ENCODE results near the gene EML6.

The EML6 gene

DNA sequence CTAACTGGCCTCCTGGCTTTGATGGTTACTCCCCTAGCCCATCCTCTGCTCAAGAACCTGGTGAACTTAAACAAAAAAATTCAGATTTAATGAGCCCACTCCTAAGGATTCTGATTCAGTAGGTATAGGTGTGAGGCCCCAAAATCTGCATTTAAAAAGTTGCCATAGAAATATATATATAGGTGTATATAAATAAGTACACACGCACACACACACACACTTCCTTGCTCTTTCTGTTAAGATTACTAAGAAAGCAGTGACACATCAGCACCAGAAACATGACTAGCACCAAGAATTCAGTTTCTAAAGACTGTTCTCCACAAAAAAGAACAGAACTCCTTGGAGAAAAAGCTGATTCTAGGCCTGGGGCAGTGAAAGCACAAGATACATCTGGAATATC is 17.8 kb downstream of the EML6 start:
- no peaks in the 10 kb centered on the region for H3K9me3 ChIP-seq (ENCODE audit: severe bottlenecking)
- DNase-seq, result no peak
- no peak for TF ChIP-seq CTCF (IDR thresholded peaks at IDR 0.05; ENCODE audit: low read depth, low read length)

DNA sequence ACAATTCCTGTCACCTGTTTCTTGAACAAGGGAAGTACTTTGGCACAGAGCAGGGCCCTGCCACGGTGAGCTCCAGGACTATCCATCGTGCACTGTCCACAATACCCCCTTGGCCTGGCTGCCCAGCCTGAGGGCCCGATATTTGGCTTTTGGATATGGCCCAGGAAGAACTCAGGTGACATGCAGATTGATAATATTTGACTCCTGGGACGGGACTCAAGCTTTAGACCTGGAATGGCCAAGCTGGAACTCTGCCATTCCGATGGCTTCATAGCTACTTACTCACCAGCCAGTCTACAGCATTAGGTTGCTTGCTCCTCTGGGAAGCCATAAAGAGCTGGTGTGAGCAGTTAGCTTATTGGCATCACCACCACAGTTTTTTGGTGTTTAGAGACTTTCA is 26.6 kb downstream of the EML6 start:
- Histone ChIP-seq H3K27me3 (ENCODE audit: insufficient read depth, low read depth, severe bottlenecking) (no peaks in the 10 kb centered on the region), H3K27ac (no peak overlapping the region), H3K9me3 (ENCODE audit: severe bottlenecking) (no peaks in the 10 kb centered on the region), H3K36me3 (no peaks in the 10 kb centered on the region), H3K4me3 (ENCODE audit: low read depth, low read length) (no peak overlapping the region)
- no peak for TF ChIP-seq CTCF (IDR thresholded peaks at IDR 0.05; ENCODE audit: low read depth, low read length)
- DNase-seq, result no peak

More for the DNA sequence above, 17.8 kb downstream of the EML6 start:
- no peak overlapping the region for H3K4me3 ChIP-seq (ENCODE audit: low read depth, low read length)
- no peak overlapping the region for H3K27ac ChIP-seq
- H3K27me3 ChIP-seq (ENCODE audit: insufficient read depth, low read depth, severe bottlenecking), result no peaks in the 10 kb centered on the region
- no peaks in the 10 kb centered on the region for H3K36me3 ChIP-seq

GRCh38 chr2:54752439-54752838 is 29.0 kb downstream of the EML6 start:
- no peak for DNase-seq
- TF ChIP-seq CTCF (IDR thresholded peaks at IDR 0.05; ENCODE audit: low read depth, low read length), result no peak
- Histone ChIP-seq H3K9me3 (ENCODE audit: severe bottlenecking) (no peaks in the 10 kb centered on the region), H3K27me3 (ENCODE audit: insufficient read depth, low read depth, severe bottlenecking) (no peaks in the 10 kb centered on the region), H3K27ac (no peak overlapping the region), H3K36me3 (no peaks in the 10 kb centered on the region), H3K4me3 (ENCODE audit: low read depth, low read length) (no peak overlapping the region)

DNA sequence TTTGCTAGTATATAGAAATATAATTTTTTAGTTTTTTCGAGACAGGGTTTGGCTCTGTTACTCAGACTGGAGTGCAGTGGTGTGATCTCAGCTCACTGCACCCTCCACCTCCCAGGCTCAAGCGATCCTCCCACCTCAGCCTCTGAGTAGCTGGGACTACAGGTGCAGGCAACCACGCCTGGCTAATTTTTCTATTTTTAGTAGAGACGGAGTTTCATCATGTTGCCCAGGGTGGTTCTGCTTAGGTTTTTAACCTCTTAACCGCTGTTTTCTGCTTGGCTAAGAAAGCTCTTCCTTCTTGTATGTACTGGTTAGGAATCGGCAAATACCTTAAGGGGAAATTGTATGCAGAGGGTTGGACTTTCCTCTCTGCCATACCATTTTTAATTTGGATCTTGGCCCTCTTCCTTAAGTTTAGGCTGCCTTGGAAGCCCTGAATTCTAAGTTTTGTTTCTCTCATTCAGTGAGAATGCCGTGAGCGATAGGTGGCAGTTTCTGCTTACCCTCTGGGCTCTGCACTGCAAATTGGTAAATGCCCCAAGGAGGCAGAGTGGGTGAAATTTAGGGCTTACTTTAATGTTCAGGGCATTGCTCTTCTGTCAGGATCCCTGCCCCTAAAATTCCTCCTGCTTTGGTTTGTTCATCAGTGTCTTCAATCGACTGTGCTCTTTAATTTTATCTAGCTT is 32.3 kb downstream of the EML6 start:
- Histone ChIP-seq H3K36me3 (no peaks in the 10 kb centered on the region), H3K27me3 (ENCODE audit: insufficient read depth, low read depth, severe bottlenecking) (no peaks in the 10 kb centered on the region), H3K4me3 (ENCODE audit: low read depth, low read length) (no peak overlapping the region), H3K27ac (no peak overlapping the region), H3K9me3 (ENCODE audit: severe bottlenecking) (no peaks in the 10 kb centered on the region)
- no peak for DNase-seq
- no peak for TF ChIP-seq CTCF (IDR thresholded peaks at IDR 0.05; ENCODE audit: low read depth, low read length)

GRCh38 chr2:54757500-54757899 is 34.0 kb downstream of the EML6 start:
- no peak for DNase-seq

More at GRCh38 chr2:54757500-54757899, 34.0 kb downstream of the EML6 start:
- Histone ChIP-seq H3K27me3 (ENCODE audit: insufficient read depth, low read depth, severe bottlenecking) (no peaks in the 10 kb centered on the region), H3K9me3 (ENCODE audit: severe bottlenecking) (no peaks in the 10 kb centered on the region), H3K4me3 (ENCODE audit: low read depth, low read length) (no peak overlapping the region), H3K27ac (no peak overlapping the region), H3K36me3 (no peaks in the 10 kb centered on the region)
- TF ChIP-seq CTCF (IDR thresholded peaks at IDR 0.05; ENCODE audit: low read depth, low read length), result no peak
